ENCODE results near the gene LAMC2.

The LAMC2 gene

GRCh38 chr1:183243161-183244050, 57.3 kb downstream of the LAMC2 start:
- DNase-seq (ENCODE audit: low read depth), result no peak
- no peak overlapping the region for H3K4me3 ChIP-seq (ENCODE audit: low read length)
- TF ChIP-seq, protein P1, sequence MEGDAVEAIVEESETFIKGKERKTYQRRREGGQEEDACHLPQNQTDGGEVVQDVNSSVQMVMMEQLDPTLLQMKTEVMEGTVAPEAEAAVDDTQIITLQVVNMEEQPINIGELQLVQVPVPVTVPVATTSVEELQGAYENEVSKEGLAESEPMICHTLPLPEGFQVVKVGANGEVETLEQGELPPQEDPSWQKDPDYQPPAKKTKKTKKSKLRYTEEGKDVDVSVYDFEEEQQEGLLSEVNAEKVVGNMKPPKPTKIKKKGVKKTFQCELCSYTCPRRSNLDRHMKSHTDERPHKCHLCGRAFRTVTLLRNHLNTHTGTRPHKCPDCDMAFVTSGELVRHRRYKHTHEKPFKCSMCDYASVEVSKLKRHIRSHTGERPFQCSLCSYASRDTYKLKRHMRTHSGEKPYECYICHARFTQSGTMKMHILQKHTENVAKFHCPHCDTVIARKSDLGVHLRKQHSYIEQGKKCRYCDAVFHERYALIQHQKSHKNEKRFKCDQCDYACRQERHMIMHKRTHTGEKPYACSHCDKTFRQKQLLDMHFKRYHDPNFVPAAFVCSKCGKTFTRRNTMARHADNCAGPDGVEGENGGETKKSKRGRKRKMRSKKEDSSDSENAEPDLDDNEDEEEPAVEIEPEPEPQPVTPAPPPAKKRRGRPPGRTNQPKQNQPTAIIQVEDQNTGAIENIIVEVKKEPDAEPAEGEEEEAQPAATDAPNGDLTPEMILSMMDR (IDR thresholded peaks at IDR 0.05; ENCODE audit: insufficient read depth, low read depth, low read length, missing control alignments), result no peak

DNA sequence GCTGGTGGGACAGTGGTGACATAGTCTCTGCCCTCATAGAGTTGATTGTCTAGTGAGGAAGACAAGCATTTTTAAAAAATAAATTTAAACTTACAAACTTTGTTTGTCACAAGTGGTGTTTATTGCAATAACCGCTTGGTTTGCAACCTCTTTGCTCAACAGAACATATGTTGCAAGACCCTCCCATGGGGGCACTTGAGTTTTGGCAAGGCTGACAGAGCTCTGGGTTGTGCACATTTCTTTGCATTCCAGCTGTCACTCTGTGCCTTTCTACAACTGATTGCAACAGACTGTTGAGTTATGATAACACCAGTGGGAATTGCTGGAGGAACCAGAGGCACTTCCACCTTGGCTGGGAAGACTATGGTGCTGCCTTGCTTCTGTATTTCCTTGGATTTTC, 58.4 kb downstream of the LAMC2 start:
- no peak for DNase-seq (ENCODE audit: low read depth)
- TF ChIP-seq, protein P1 (IDR thresholded peaks at IDR 0.05; ENCODE audit: insufficient read depth, low read depth, low read length, missing control alignments), result no peak
- H3K4me3 ChIP-seq (ENCODE audit: low read length), result no peak overlapping the region

DNA sequence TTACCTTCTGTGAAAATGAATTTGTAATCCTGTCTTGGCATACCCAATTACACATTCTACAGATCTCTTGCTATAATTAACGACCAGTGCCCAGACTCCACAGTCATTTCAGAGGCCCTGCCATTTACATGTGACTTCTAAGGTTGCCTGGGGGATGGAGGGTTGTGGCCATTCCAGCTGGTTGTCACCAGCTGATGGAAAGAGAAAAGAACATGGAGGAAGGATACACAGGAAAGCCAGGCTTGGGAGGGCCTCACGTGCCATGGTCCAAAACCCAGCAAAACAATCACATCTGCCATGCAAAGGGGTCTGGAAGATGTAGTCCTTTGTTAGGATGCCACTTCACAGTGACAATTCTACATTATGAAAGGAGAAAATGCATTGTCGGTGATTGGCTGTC, 59.3 kb downstream of the LAMC2 start:
- DNase-seq (ENCODE audit: low read depth), result no peak
- TF ChIP-seq, protein P1 (IDR thresholded peaks at IDR 0.05; ENCODE audit: insufficient read depth, low read depth, low read length, missing control alignments), result no peak
- no peak overlapping the region for H3K4me3 ChIP-seq (ENCODE audit: low read length)

- no peak overlapping the region for H3K4me3 ChIP-seq (ENCODE audit: low read length)
- DNase-seq (ENCODE audit: low read depth), result no peak
- TF ChIP-seq, protein P1 (IDR thresholded peaks at IDR 0.05; ENCODE audit: insufficient read depth, low read depth, low read length, missing control alignments), result no peak
Measured at GRCh38 chr1:183246436-183246835, 60.4 kb downstream of the LAMC2 start.

DNA sequence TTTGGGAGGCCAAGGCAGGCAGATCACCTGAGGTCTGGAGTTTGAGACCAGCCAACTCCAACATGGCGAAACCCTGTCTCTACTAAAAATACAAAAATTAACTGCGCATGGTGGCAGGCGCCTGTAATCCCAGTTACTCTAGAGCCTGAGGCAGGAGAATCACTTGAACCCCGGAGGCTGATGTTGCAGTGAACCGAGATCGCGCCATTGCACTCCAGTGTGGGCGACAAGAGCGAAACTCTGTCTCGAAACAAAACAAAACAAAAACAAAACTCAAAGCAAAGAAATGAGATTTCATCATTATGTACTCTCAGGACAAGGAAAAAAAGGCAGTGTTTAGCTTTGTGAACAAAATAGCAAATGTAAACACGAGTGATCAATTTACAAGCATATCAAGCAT, 61.0 kb downstream of the LAMC2 start:
- TF ChIP-seq, protein P1 (IDR thresholded peaks at IDR 0.05; ENCODE audit: insufficient read depth, low read depth, low read length, missing control alignments), result no peak
- no peak overlapping the region for H3K4me3 ChIP-seq (ENCODE audit: low read length)
- no peak for DNase-seq (ENCODE audit: low read depth)

GRCh38 chr1:183247484-183247883, 61.4 kb downstream of the LAMC2 start:
- DNase-seq (ENCODE audit: low read depth), result no peak
- H3K4me3 ChIP-seq (ENCODE audit: low read length), result no peak overlapping the region
- TF ChIP-seq, protein P1 (IDR thresholded peaks at IDR 0.05; ENCODE audit: insufficient read depth, low read depth, low read length, missing control alignments), result no peak

DNA sequence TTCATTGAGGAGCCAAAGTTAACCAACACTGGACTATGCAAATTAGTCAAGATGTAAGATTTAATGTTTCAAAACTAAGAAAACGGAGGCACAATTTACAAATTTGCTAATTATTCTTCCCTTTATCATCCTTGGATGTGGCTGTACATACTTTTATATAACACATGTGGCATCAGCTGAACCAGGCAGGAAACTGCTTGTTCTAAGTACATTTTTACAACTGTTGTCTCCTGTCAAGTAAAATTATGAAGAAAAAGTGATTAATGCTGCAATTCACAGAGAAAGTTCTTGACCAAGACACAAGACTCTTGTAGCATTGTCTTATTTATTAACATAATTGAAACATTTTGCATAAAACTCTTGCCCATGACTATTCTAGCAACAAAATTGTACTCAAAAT, 61.9 kb downstream of the LAMC2 start:
- TF ChIP-seq, protein P1 (IDR thresholded peaks at IDR 0.05; ENCODE audit: insufficient read depth, low read depth, low read length, missing control alignments), result no peak

More for the DNA sequence above, 61.9 kb downstream of the LAMC2 start:
- DNase-seq (ENCODE audit: low read depth), result no peak
- H3K4me3 ChIP-seq (ENCODE audit: low read length), result no peak overlapping the region

All from epithelial cell of esophagus (primary cell).